DND-41 (cell line): ENCODE measurements around the gene FCHO2.

Experiments used
- CTCF ChIP-seq: IDR thresholded peaks from 2 replicates; pipeline ENCODE4 v1.5.1; 2012; ENCODE audit warnings: borderline replicate concordance, low read length, moderate library complexity, mild to moderate bottlenecking; ENCODE audit not compliant: poor library complexity, severe bottlenecking; ENCODE audit errors: extremely low read depth
- EZH2 ChIP-seq: IDR thresholded peaks from 3 replicates; pipeline ENCODE4 v1.6.1; 2012; ENCODE audit warnings: borderline replicate concordance, low read depth, mild to moderate bottlenecking, moderate library complexity, low read length, inconsistent platforms; ENCODE audit not compliant: severe bottlenecking

GRCh38 chr5:73136055-73136562 is 180.3 kb downstream of the FCHO2 start:
- TF ChIP-seq CTCF (no peak), EZH2 (no peak)
